Lower leg skin (tissue), 3 donors: ENCODE data around the gene CFAP73.

Source experiments
- CTCF ChIP-seq, 3 donors: fragments of 450-650 bp; IDR thresholded peaks; one replicate each; pipeline ENCODE4 v1.5.1; 2016; ENCODE audit warnings: antibody characterized with exemption in 3 of 3, mild to moderate bottlenecking in 3 of 3, moderate library complexity in 2 of 3
- POLR2A ChIP-seq, 2 donors: fragments of 450-650 bp; IDR thresholded peaks; one replicate each; pipeline ENCODE4 v1.6.1; 2016 to 2017; ENCODE audit warnings: antibody characterized with exemption in 2 of 2, mild to moderate bottlenecking in 1 of 2, moderate library complexity in 1 of 2

DNA sequence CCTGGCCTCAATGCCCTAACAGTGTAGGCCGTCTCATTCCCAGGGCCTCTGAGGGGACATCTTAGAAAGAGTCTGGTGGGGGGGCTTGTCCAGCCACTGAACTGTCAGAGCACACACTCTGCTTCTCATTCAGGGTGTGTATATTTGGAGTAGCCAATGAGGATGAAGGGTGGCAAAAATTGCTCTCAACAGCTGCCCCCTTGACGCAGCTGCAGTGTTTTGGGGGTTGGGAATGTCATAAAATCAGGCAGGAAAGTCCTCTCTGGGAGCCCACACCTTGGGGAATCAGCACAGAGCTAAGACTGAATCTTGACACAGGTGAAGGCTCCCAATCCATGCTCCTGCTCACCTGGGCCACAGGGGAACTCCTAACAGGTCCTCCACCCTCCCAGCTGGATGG is 15.5 kb upstream of the CFAP73 start:
- TF ChIP-seq POLR2A (IDR thresholded peaks at IDR 0.05) (no peak), CTCF (IDR thresholded peaks at IDR 0.05) (no peak)
